Neutrophil (primary cell): ENCODE measurements around the gene NYAP1.
"Not testable (repeated sequence)": the region's sequence is repeated elsewhere in the genome, so short reads cannot be mapped to it uniquely, and the experiment has no call there.

Experiments
- H3K27ac ChIP-seq: fragments of 200-600 bp; sonication (generic); 2 replicates; pipeline ENCODE4 v1.5.1; 2016; ENCODE audit warnings: mild to moderate bottlenecking, moderate library complexity
- H3K27me3 ChIP-seq: fragments of 200-600 bp; sonication (generic); 2 replicates; pipeline ENCODE4 v1.6.0; 2016; ENCODE audit warnings: mild to moderate bottlenecking
- H3K36me3 ChIP-seq: fragments of 200-600 bp; sonication (generic); 2 replicates; pipeline ENCODE4 v1.5.1; 2017
- H3K4me1 ChIP-seq, 2 experiments: fragments of 200-600 bp in 1 of 2; sonication (generic) in 1 of 2; 1 replicate in 1 of 2; 2 replicates in 1 of 2; pipeline versions ENCODE4 v1.5.1 to v1.6.1; 2013 to 2016; ENCODE audit warnings: low read depth in 1 of 2, low read length in 1 of 2, mild to moderate bottlenecking in 1 of 2, moderate library complexity in 1 of 2; ENCODE audit not compliant: control insufficient read depth in 1 of 2, insufficient read depth in 1 of 2
- H3K4me3 ChIP-seq, 2 experiments: fragments of 200-600 bp in 1 of 2; sonication (generic) in 1 of 2; 1 replicate in 1 of 2; 2 replicates in 1 of 2; pipeline ENCODE4 v1.5.1; 2013 to 2016; ENCODE audit warnings: low read depth in 1 of 2, low read length in 1 of 2, mild to moderate bottlenecking in 1 of 2, moderate library complexity in 1 of 2
- H3K9me3 ChIP-seq: fragments of 200-600 bp; sonication (generic); 2 replicates; pipeline ENCODE4 v1.5.1; 2016
- CTCF ChIP-seq: fragments of 200-600 bp; sonication (generic); IDR thresholded peaks from 2 replicates; pipeline ENCODE4 v1.5.1; 2016; ENCODE audit warnings: antibody characterized with exemption

The NYAP1 gene

GRCh38 chr7:100438172-100438571 is 45.6 kb upstream of the NYAP1 start:
- TF ChIP-seq CTCF = no peak
- no peak overlapping the region for H3K27ac ChIP-seq
- H3K36me3 ChIP-seq = peaks cover 19% of the 10 kb centered on the region
- no peak overlapping the region for H3K4me3 ChIP-seq
- H3K4me1 ChIP-seq = peaks cover 18 to 25% of the 10 kb centered on the region in 2 experiments
- H3K27me3 ChIP-seq = no peaks in the 10 kb centered on the region
- no peaks in the 10 kb centered on the region for H3K9me3 ChIP-seq

GRCh38 chr7:100438731-100439130 is 45.0 kb upstream of the NYAP1 start:
- H3K4me1 ChIP-seq = peaks cover 18 to 25% of the 10 kb centered on the region in 2 experiments
- peaks cover 13% of the 10 kb centered on the region for H3K36me3 ChIP-seq
- not testable (repeated sequence) for H3K4me3 ChIP-seq, H3K9me3 ChIP-seq, H3K27ac ChIP-seq, H3K27me3 ChIP-seq

GRCh38 chr7:100439244-100439643 is 44.5 kb upstream of the NYAP1 start:
- H3K4me3 ChIP-seq, H3K27ac ChIP-seq, H3K9me3 ChIP-seq, H3K36me3 ChIP-seq, H3K27me3 ChIP-seq: not testable (repeated sequence)
- H3K4me1 ChIP-seq = peaks cover 22 to 23% of the 10 kb centered on the region in 2 experiments

GRCh38 chr7:100441641-100442535 is 41.8 kb upstream of the NYAP1 start:
- H3K27ac ChIP-seq = no peak overlapping the region
- no peaks in the 10 kb centered on the region for H3K27me3 ChIP-seq
- no peaks in the 10 kb centered on the region for H3K36me3 ChIP-seq
- H3K4me1 ChIP-seq = peaks cover 4 to 14% of the 10 kb centered on the region in 2 experiments
- TF ChIP-seq CTCF = no peak
- no peaks in the 10 kb centered on the region for H3K9me3 ChIP-seq
- no peak overlapping the region for H3K4me3 ChIP-seq

- Histone ChIP-seq H3K4me3 (no peak overlapping the region), H3K27ac (no peak overlapping the region), H3K36me3 (no peaks in the 10 kb centered on the region), H3K9me3 (no peaks in the 10 kb centered on the region), H3K27me3 (no peaks in the 10 kb centered on the region), H3K4me1 (peaks cover 0 to 12% of the 10 kb centered on the region in 2 experiments)
- no peak for TF ChIP-seq CTCF
These were observed 40.5 kb upstream of the NYAP1 start for GRCh38 chr7:100443096-100443840.

- Histone ChIP-seq H3K4me1 (peaks cover 0 to 12% of the 10 kb centered on the region in 2 experiments), H3K27me3 (no peaks in the 10 kb centered on the region), H3K4me3 (no peak overlapping the region), H3K36me3 (no peaks in the 10 kb centered on the region), H3K27ac (peak overlapping the region; percentile 29), H3K9me3 (no peaks in the 10 kb centered on the region)
- no peak for TF ChIP-seq CTCF
These were observed 39.1 kb upstream of the NYAP1 start for GRCh38 chr7:100444311-100445278.
